NCI-H82 treated with DMSO at 0.1 percent for 48 hours (cell line): ENCODE results near the gene TGFBR3.
"Not testable (repeated sequence)": the region's sequence is repeated elsewhere in the genome, so short reads cannot be mapped to it uniquely, and the experiment has no call there.

Experiments used
- DNase-seq: peaks from one replicate; lab custom pipeline; 2025; ENCODE audit not compliant: unreplicated experiment; lab: John Stamatoyannopoulos, UW

Gene TGFBR3

DNA sequence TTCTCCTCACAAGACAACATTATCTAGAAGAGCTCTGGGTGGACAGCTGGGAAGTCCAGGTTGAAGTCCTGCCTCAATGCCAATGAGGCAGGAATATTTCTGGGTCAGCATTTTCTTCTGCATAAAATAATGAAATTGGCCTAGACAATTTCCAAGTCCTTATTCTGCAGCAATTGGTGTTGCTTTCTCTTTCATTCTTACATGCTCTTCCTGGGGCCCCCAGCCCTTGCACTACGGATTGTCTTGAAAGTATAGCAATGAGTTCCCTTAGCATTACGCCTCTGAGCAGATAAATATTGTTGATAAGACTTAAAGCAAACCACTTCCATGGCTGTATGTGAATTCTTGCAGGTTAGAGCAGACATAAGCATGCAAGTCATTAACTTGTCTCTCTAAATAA is 188.5 kb downstream of the TGFBR3 start:
- no peak for DNase-seq

DNA sequence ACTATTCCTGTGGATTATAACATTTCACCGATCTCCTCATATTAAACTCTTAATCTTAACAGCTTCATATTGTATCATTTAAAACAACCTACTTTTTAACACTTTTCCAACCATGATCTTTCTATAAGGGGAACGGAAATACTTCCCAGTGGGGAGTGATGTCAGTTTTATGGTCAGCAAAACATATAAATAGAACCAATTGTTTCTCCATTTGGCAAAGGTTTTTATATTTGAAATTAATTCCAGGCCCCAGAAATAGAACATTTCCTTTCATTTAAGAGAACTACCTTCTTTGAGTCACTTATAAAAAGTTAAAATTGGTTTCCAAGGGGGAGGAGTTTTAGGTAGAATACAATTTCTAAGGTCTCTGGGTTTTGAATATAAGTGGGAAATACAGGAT is 189.6 kb downstream of the TGFBR3 start:
- no peak for DNase-seq

- no peak for DNase-seq
Measured at GRCh38 chr1:91693557-91693956, 192.4 kb downstream of the TGFBR3 start.

- DNase-seq: no peak
Measured at GRCh38 chr1:91691525-91691924, 194.4 kb downstream of the TGFBR3 start.

- DNase-seq: no peak
Measured at GRCh38 chr1:91689641-91690481, 196.1 kb downstream of the TGFBR3 start.

- peak; percentile 77 for DNase-seq
Measured at GRCh38 chr1:91687452-91687851, 198.5 kb downstream of the TGFBR3 start.

- DNase-seq: no peak
Measured at GRCh38 chr1:91685994-91686393, 200.0 kb downstream of the TGFBR3 start.

DNA sequence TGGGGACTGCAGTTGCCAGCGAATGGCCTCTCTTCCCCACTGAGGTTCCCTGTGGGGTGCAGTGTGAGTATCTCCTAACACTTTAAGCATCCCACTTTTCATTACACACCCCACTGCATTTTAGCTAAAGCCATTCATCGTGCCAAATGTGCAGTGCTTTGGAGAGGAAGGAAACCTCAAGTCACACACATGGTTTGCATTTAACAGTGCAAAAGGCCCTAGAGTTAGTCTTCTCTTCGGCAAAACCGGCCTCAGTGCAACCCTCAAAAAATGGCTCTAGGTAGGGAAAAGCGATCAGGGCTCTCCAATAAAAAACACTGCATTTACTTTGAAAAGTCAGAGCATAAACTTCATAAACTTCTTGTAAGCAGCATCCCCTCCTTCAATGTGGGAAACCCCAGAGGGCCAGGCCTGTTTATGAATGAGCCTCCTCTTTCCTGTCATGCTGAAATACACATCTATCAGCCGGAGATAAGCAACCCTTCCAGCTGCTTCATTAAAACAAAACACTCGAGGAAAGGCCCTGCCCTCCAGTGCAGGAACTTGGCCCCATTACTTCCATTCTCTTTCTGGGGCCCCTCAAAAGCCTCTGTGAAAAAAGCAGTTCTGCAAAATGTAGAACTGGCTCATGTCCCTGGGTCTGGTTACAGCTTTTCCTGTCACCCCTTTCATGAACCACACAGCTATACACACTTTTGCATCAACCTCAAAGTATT is 201.3 kb downstream of the TGFBR3 start:
- DNase-seq: no peak

DNA sequence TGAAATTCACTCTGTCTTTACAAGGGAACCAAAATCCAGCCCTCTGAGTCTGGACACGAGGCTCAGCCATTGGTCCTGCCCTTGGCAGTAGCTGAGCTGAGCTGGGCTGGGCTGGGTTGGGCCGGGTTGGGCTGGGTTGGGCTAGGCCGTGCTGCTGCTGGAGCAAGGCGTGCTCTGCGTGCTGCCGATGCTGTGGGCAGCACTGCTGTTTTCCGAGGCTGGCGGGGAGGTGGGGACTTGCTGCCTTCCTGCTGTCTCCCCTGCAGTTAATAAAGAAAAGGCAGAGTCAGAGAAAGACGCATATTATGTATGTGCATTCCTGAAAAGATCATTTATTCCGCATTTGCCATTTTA is 202.4 kb downstream of the TGFBR3 start:
- DNase-seq: no peak

- no peak for DNase-seq
Measured at GRCh38 chr1:91682882-91683597, 202.9 kb downstream of the TGFBR3 start.

DNA sequence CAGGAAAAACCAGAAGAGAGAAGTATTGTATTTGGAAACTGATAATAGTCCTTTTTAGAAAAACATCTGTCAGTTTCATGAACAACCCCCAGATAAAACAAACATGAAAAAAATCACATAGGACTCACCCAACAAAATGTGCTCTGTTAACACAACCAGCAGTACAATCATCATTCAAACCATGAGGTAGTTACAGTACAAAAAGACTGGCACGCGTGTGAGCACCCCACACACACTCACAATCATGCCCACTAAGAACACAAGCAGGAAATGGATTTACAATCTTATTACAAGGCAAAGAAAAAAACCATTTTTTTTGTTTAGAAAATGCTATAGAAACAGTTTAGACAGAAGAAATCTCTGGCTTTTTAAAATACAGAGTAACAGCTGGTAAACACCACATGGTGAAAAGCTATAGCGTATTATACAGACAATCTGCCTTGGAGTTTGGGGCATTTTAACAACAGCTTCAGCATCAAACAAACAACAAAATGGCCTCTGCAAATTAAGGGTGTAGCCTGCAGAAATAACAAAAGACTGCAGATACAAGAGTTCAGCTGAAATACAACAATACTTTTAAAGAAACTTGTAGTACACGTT is 205.3 kb downstream of the TGFBR3 start:
- no peak for DNase-seq

DNA sequence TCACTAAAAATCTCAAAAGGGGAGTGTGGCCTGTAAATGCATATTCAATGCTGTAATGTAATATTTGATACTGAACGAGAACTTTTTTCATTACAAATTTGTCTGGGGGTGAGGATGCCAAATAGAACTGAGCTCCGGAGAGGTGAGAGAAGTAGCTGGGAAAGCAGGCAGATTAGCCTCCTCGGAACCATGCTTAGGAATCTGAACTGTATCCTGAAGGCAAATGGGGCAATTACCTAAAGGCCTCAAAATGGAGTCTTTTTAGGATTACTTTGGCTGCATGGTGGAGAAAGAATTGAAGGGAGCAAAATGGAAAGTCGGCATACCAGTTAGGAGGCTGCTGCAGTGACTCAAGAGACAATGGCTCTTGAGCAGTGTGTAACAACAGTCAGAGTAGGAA is 206.5 kb downstream of the TGFBR3 start:
- no peak for DNase-seq

- no peak for DNase-seq
Measured at GRCh38 chr1:91676030-91676429, 209.9 kb downstream of the TGFBR3 start.

GRCh38 chr1:91674107-91674506 is 211.8 kb downstream of the TGFBR3 start:
- DNase-seq: no peak

DNA sequence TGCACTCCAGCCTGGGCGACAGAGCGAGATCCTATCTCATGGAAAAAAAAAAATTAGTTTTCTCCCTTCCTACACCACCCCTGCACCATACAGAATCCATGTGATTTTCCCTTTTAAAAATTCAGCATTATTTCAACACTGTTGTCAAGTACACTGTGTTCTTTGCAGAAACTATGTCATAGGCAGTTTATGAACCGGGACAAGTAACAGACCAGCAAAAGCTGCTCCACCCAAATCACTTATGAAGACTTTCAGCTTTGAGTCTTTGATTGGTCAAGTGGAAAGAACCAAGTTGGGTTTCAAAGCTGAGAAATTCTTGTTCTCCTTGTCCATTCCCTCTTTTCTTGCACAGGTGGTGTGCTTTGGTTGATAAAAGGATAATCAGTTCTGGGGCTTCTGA is 212.3 kb downstream of the TGFBR3 start:
- DNase-seq: no peak

DNA sequence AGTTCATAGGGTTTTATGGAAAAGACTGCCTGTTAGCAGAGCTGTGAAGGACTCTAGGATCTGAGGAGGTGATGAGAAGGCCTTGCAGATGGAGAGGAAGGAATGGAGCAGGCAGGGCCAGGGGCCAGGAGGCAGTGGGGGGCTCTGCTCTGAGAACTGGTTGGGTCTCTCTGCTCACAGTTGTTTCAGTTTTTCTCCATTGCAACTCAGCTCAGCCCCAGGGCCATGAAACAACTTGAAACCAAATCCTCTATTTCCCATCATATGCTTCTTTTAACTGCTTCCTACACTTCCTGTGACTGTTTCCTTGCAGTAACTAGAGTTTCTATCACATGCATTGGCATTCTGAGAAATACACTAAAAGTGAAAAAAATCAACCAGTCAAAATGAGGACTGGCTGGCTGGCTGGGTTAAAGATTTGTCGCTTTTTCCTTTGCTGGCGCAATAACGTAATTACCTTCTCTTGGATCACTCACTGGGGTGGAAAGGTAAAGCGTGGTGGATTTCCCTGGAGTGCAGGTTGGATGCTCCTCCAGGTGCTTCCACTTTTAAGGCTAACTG is 213.3 kb downstream of the TGFBR3 start:
- DNase-seq: no peak

DNA sequence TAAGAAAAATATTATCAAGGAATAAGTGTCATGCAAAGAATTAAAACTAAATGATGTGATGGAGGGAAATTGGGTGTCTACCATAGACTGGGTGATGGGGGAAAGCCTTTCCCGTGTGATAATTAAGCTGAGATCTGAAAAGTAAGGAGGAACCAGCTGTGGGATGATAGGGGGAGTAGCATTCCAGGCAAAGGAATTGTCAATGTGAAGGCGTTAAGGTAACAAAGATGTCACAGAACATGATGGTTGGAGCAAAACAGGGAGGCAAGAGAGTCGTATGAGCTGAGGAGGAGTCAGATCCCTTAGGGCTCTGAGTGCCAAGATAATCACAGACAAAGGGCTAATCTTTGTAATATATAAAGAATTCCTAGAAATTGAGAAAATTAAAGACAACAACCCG is 215.2 kb downstream of the TGFBR3 start:
- no peak for DNase-seq

GRCh38 chr1:91669584-91670350 is 216.2 kb downstream of the TGFBR3 start:
- DNase-seq: no peak

- DNase-seq: not testable (repeated sequence)
Measured at GRCh38 chr1:91666651-91667050, 219.3 kb downstream of the TGFBR3 start.

GRCh38 chr1:91661121-91661520 is 224.8 kb downstream of the TGFBR3 start:
- no peak for DNase-seq
